ENCODE measurements around the gene LRRC26.

Gene LRRC26

GRCh38 chr9:137134191-137134590 is 35.7 kb downstream of the LRRC26 start:
- Histone ChIP-seq H3K9me3 (no peaks in the 10 kb centered on the region), H3K4me1 (ENCODE audit: control insufficient read depth in 1 of 2, insufficient read depth in 1 of 2, low read depth in 1 of 2, low read length in 1 of 2) (peaks cover 10 to 11% of the 10 kb centered on the region in 2 experiments), H3K4me3 (ENCODE audit: low read depth in 1 of 2, low read length in 1 of 2) (no peak overlapping the region), H3K27me3 (peaks cover 100% of the 10 kb centered on the region), H3K27ac (no peak overlapping the region), H3K36me3 (no peaks in the 10 kb centered on the region)
- TF ChIP-seq, protein P1, sequence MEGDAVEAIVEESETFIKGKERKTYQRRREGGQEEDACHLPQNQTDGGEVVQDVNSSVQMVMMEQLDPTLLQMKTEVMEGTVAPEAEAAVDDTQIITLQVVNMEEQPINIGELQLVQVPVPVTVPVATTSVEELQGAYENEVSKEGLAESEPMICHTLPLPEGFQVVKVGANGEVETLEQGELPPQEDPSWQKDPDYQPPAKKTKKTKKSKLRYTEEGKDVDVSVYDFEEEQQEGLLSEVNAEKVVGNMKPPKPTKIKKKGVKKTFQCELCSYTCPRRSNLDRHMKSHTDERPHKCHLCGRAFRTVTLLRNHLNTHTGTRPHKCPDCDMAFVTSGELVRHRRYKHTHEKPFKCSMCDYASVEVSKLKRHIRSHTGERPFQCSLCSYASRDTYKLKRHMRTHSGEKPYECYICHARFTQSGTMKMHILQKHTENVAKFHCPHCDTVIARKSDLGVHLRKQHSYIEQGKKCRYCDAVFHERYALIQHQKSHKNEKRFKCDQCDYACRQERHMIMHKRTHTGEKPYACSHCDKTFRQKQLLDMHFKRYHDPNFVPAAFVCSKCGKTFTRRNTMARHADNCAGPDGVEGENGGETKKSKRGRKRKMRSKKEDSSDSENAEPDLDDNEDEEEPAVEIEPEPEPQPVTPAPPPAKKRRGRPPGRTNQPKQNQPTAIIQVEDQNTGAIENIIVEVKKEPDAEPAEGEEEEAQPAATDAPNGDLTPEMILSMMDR (IDR thresholded peaks at IDR 0.05), result no peak

GRCh38 chr9:137130176-137130755 is 39.6 kb downstream of the LRRC26 start:
- Histone ChIP-seq H3K9me3 (no peaks in the 10 kb centered on the region), H3K27ac (peak overlapping the region; percentile 32), H3K27me3 (peaks cover 73% of the 10 kb centered on the region), H3K36me3 (no peaks in the 10 kb centered on the region), H3K4me1 (ENCODE audit: control insufficient read depth in 1 of 2, insufficient read depth in 1 of 2, low read depth in 1 of 2, low read length in 1 of 2) (peaks cover 38% of the 10 kb centered on the region in 2 experiments), H3K4me3 (ENCODE audit: low read depth in 1 of 2, low read length in 1 of 2) (peak overlapping the region; percentile 80 to 85)
- TF ChIP-seq, protein P1 (IDR thresholded peaks at IDR 0.05), result no peak

GRCh38 chr9:137129456-137130175 is 40.2 kb downstream of the LRRC26 start:
- peak overlapping the region; percentile 32 for H3K27ac ChIP-seq
- no peaks in the 10 kb centered on the region for H3K9me3 ChIP-seq
- peak overlapping the region; percentile 80 to 85 for H3K4me3 ChIP-seq (ENCODE audit: low read depth in 1 of 2, low read length in 1 of 2)
- peaks cover 66% of the 10 kb centered on the region for H3K27me3 ChIP-seq
- no peaks in the 10 kb centered on the region for H3K36me3 ChIP-seq
- TF ChIP-seq, protein P1 (IDR thresholded peaks at IDR 0.05), result peak; percentile 32
- peaks cover 38% of the 10 kb centered on the region in 2 experiments for H3K4me1 ChIP-seq (ENCODE audit: control insufficient read depth in 1 of 2, insufficient read depth in 1 of 2, low read depth in 1 of 2, low read length in 1 of 2)

GRCh38 chr9:137128862-137129455 is 40.9 kb downstream of the LRRC26 start:
- H3K27me3 ChIP-seq, result peaks cover 60% of the 10 kb centered on the region
- H3K36me3 ChIP-seq, result no peaks in the 10 kb centered on the region
- TF ChIP-seq, protein P1 (IDR thresholded peaks at IDR 0.05), result no peak
- peak overlapping the region; percentile 32 for H3K27ac ChIP-seq
- H3K9me3 ChIP-seq, result no peaks in the 10 kb centered on the region
- peak overlapping the region; percentile 80 to 85 for H3K4me3 ChIP-seq (ENCODE audit: low read depth in 1 of 2, low read length in 1 of 2)
- H3K4me1 ChIP-seq (ENCODE audit: control insufficient read depth in 1 of 2, insufficient read depth in 1 of 2, low read depth in 1 of 2, low read length in 1 of 2), result peaks cover 38% of the 10 kb centered on the region in 2 experiments

GRCh38 chr9:137128158-137128861 is 41.5 kb downstream of the LRRC26 start:
- no peaks in the 10 kb centered on the region for H3K9me3 ChIP-seq
- H3K36me3 ChIP-seq, result no peaks in the 10 kb centered on the region
- no peak overlapping the region for H3K4me3 ChIP-seq (ENCODE audit: low read depth in 1 of 2, low read length in 1 of 2)
- TF ChIP-seq, protein P1 (IDR thresholded peaks at IDR 0.05), result no peak
- H3K27me3 ChIP-seq, result peaks cover 53% of the 10 kb centered on the region
- H3K4me1 ChIP-seq (ENCODE audit: control insufficient read depth in 1 of 2, insufficient read depth in 1 of 2, low read depth in 1 of 2, low read length in 1 of 2), result peaks cover 38% of the 10 kb centered on the region in 2 experiments
- H3K27ac ChIP-seq, result peak overlapping the region; percentile 59
